ENCODE data around the gene CYTH1.

The CYTH1 gene

GRCh38 chr17:78781893-78782304 lies at the start of gene CYTH1:
Gene CYTH1, minus strand, starts transcription at chr17:78782273. Its CDS starts 50 bp downstream, at chr17:78782223.
- no peak for DNase-seq (ENCODE audit: low spot score)

GRCh38 chr17:78829477-78829876 lies 47.4 kb upstream of the CYTH1 start:
- DNase-seq (ENCODE audit: low spot score): no peak

- DNase-seq (ENCODE audit: low spot score): peak; percentile 76
These were observed 46.6 kb upstream of the CYTH1 start for GRCh38 chr17:78828470-78829185.

GRCh38 chr17:78826836-78827509 lies 44.9 kb upstream of the CYTH1 start:
- DNase-seq (ENCODE audit: low spot score): no peak

- no peak for DNase-seq (ENCODE audit: low spot score)
These were observed 44.3 kb upstream of the CYTH1 start for GRCh38 chr17:78826421-78826820.

- DNase-seq (ENCODE audit: low spot score): no peak
These were observed 43.6 kb upstream of the CYTH1 start for GRCh38 chr17:78825696-78826095.

- DNase-seq (ENCODE audit: low spot score): no peak
These were observed 42.2 kb upstream of the CYTH1 start for GRCh38 chr17:78824240-78824639.

- no peak for DNase-seq (ENCODE audit: low spot score)
These were observed 41.4 kb upstream of the CYTH1 start for GRCh38 chr17:78823282-78824046.

GRCh38 chr17:78822552-78822951 lies 40.5 kb upstream of the CYTH1 start:
- no peak for DNase-seq (ENCODE audit: low spot score)

GRCh38 chr17:78821961-78822360 lies 39.9 kb upstream of the CYTH1 start:
- no peak for DNase-seq (ENCODE audit: low spot score)

GRCh38 chr17:78820841-78821240 lies 38.8 kb upstream of the CYTH1 start:
- no peak for DNase-seq (ENCODE audit: low spot score)

GRCh38 chr17:78819806-78820792 lies 38.0 kb upstream of the CYTH1 start:
- no peak for DNase-seq (ENCODE audit: low spot score)

GRCh38 chr17:78819402-78819801 lies 37.3 kb upstream of the CYTH1 start:
- no peak for DNase-seq (ENCODE audit: low spot score)

GRCh38 chr17:78818932-78819331 lies 36.9 kb upstream of the CYTH1 start:
- no peak for DNase-seq (ENCODE audit: low spot score)

GRCh38 chr17:78818152-78818846 lies 36.2 kb upstream of the CYTH1 start:
- DNase-seq (ENCODE audit: low spot score): no peak

GRCh38 chr17:78817123-78817522 lies 35.0 kb upstream of the CYTH1 start:
- no peak for DNase-seq (ENCODE audit: low spot score)

- no peak for DNase-seq (ENCODE audit: low spot score)
These were observed 33.6 kb upstream of the CYTH1 start for GRCh38 chr17:78815696-78816095.

- DNase-seq (ENCODE audit: low spot score): no peak
These were observed 30.8 kb upstream of the CYTH1 start for GRCh38 chr17:78812855-78813254.

GRCh38 chr17:78808163-78808562 lies 26.1 kb upstream of the CYTH1 start:
- DNase-seq (ENCODE audit: low spot score): peak; percentile 46

GRCh38 chr17:78806451-78806850 lies 24.4 kb upstream of the CYTH1 start:
- peak; percentile 40 for DNase-seq (ENCODE audit: low spot score)

- DNase-seq (ENCODE audit: low spot score): no peak
These were observed 23.2 kb upstream of the CYTH1 start for GRCh38 chr17:78805301-78805700.

Measured in RKO (cell line).